GM23338 (cell line): Measurements from ENCODE around the gene POU5F1.

Experiments used
- CREB1 ChIP-seq: fragments of 250-450 bp; sonication (Bioruptor Pico); IDR thresholded peaks from 2 replicates; pipeline ENCODE4 v1.5.0; 2020; ENCODE audit warnings: low read depth, mild to moderate bottlenecking, moderate library complexity
- CTCF ChIP-seq, 2 experiments: fragments of 200-600 bp in 1 of 2; sonication (generic) in 1 of 2; conservative IDR thresholded peaks; 2 replicates each; pipeline versions ENCODE4 v1.5.1 to v1.6.1; 2016 to 2017; ENCODE audit warnings: antibody characterized with exemption in 2 of 2, low read depth in 2 of 2, mild to moderate bottlenecking in 2 of 2, moderate library complexity in 1 of 2
- EZH2 ChIP-seq: fragments of 200-600 bp; sonication (generic); IDR thresholded peaks from one replicate; pipeline ENCODE4 v1.8.0; 2017; ENCODE audit warnings: antibody characterized with exemption, mild to moderate bottlenecking, low read depth; ENCODE audit not compliant: unreplicated experiment
- EZH2phosphoT487 ChIP-seq: fragments of 200-600 bp; sonication (generic); IDR thresholded peaks from one replicate; pipeline ENCODE4 v1.8.1; 2018; ENCODE audit warnings: antibody characterized with exemption; ENCODE audit not compliant: unreplicated experiment
- POLR2AphosphoS5 ChIP-seq: IDR thresholded peaks from 2 replicates; pipeline ENCODE4 v1.6.1; 2016; ENCODE audit warnings: antibody characterized with exemption, low read depth
- REST ChIP-seq: IDR thresholded peaks from one replicate; pipeline ENCODE4 v1.6.1; 2018; ENCODE audit warnings: antibody characterized with exemption; ENCODE audit not compliant: unreplicated experiment

GRCh38 chr6:31174378-31174777, 3.9 kb upstream of the POU5F1 start:
- no peak for TF ChIP-seq POLR2AphosphoS5
- TF ChIP-seq CTCF (conservative IDR thresholded peaks at IDR 0.05; ENCODE audit: low read depth in 2 of 2), result no peak
- TF ChIP-seq EZH2, result no peak
- no peak for TF ChIP-seq REST
- no peak for TF ChIP-seq EZH2phosphoT487
- TF ChIP-seq CREB1 (CRISPR knock-in tag), result no peak
